ENCODE measurements around the gene PANK2.
"Not testable (repeated sequence)": the region's sequence is repeated elsewhere in the genome, so short reads cannot be mapped to it uniquely, and the experiment has no call there.

PANK2 gene

DNA sequence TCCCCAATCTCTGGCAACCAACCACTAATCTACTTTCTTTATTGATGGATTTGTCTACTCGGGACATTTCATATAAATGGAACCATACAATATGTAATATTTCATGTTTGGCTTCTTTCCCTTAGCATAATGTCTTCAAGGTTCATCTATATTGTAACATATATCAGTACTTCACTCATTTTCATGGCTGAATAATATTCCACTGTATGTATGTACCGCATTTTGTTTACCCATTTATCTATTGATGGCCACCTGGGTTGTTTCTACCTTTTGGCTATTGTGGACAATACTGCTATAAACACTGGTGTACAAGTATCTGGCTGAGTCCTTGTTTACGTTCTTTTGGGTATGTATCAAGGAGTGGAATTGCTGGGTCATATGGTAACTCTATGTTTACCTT, 48.4 kb downstream of the PANK2 start:
- Histone ChIP-seq H3K4me3 (no peak overlapping the region), H3K4me1 (peaks cover 0 to 41% (median 30%) of the 10 kb centered on the region in 4 donors), H3K9me3 (no peaks in the 10 kb centered on the region), H3K36me3 (peaks cover 4 to 28% (median 8%) of the 10 kb centered on the region in 3 donors), H3K27me3 (no peaks in the 10 kb centered on the region), H3K27ac (no peak overlapping the region)
- TF ChIP-seq, protein P1, sequence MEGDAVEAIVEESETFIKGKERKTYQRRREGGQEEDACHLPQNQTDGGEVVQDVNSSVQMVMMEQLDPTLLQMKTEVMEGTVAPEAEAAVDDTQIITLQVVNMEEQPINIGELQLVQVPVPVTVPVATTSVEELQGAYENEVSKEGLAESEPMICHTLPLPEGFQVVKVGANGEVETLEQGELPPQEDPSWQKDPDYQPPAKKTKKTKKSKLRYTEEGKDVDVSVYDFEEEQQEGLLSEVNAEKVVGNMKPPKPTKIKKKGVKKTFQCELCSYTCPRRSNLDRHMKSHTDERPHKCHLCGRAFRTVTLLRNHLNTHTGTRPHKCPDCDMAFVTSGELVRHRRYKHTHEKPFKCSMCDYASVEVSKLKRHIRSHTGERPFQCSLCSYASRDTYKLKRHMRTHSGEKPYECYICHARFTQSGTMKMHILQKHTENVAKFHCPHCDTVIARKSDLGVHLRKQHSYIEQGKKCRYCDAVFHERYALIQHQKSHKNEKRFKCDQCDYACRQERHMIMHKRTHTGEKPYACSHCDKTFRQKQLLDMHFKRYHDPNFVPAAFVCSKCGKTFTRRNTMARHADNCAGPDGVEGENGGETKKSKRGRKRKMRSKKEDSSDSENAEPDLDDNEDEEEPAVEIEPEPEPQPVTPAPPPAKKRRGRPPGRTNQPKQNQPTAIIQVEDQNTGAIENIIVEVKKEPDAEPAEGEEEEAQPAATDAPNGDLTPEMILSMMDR (IDR thresholded peaks at IDR 0.05): no peak
- intact Hi-C loops (cut with DNase I; ENCODE audit: low total_unique reads): no loop called here
- DNase-seq: no peak

DNA sequence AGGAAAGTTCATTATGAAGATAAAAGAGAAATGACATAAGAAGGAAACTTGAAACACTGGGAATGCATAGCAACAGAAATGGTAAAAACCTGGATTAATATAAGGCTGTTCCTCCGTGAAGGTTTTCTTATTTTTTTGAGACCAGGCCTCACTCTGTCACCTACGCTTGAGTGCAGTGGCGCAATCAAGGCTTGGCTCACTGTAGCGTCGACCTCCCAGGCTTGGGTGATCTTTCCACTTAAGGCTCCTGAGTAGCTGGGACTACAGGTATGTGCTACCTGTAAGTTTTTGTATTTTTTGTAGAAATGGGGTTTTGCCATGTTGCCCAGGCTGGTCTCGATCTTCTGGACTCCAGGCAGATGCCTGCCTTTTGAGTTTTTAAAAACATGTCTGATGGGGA, 51.7 kb downstream of the PANK2 start:
- intact Hi-C loops (cut with DNase I; ENCODE audit: low total_unique reads): no loop called here
- no peak for DNase-seq
- no peaks in the 10 kb centered on the region for H3K27me3 ChIP-seq
- H3K36me3 ChIP-seq: peaks cover 4 to 22% (median 18%) of the 10 kb centered on the region in 3 donors
- no peak overlapping the region for H3K27ac ChIP-seq
- TF ChIP-seq, protein P1 (IDR thresholded peaks at IDR 0.05): no peak
- peaks cover 0 to 10% (median 2%) of the 10 kb centered on the region in 4 donors for H3K4me1 ChIP-seq
- no peak overlapping the region for H3K4me3 ChIP-seq
- no peaks in the 10 kb centered on the region for H3K9me3 ChIP-seq

- intact Hi-C loops (cut with DNase I; ENCODE audit: low total_unique reads); H3K9me3 ChIP-seq: not testable (repeated sequence)
These were observed 57.5 kb downstream of the PANK2 start for GRCh38 chr20:3946666-3947065.

GRCh38 chr20:3964719-3965118, 75.5 kb downstream of the PANK2 start:
- no peak overlapping the region for H3K27ac ChIP-seq
- H3K9me3 ChIP-seq: no peaks in the 10 kb centered on the region
- H3K27me3 ChIP-seq: no peaks in the 10 kb centered on the region
- TF ChIP-seq, protein P1 (IDR thresholded peaks at IDR 0.05): no peak
- no peak for DNase-seq
- H3K4me3 ChIP-seq: no peak overlapping the region
- peaks cover 10 to 22% (median 12%) of the 10 kb centered on the region in 3 donors for H3K36me3 ChIP-seq
- intact Hi-C loops (cut with DNase I; ENCODE audit: low total_unique reads): no loop called here
- peaks cover 0 to 6% (median 0%) of the 10 kb centered on the region in 4 donors for H3K4me1 ChIP-seq

More at GRCh38 chr20:3946666-3947065, 57.5 kb downstream of the PANK2 start:
- H3K27ac ChIP-seq, H3K27me3 ChIP-seq, H3K4me3 ChIP-seq, DNase-seq, H3K4me1 ChIP-seq: not testable (repeated sequence)
- H3K36me3 ChIP-seq: peaks cover 4 to 31% (median 11%) of the 10 kb centered on the region in 3 donors

DNA sequence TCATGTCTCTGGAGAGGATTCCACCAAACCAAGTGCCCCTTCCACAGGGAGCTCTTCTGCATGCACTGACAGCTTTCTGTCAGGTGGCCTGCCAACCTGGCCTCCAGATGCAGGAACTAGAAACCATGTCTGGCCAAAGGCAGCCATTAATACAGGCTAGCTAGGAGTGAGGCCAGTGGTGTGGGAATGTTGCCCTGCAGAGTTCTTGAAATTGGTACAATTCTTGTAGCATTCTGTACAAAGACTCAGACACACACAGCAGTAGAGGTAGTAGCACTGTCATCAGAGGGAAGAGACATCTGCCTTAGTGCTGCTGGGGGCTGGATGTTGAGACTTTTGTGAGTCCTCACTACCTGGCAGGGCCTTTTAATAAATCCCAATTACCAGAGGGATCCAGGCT, 77.4 kb downstream of the PANK2 start:
- intact Hi-C loops (cut with DNase I; ENCODE audit: low total_unique reads): no loop called here
- TF ChIP-seq, protein P1 (IDR thresholded peaks at IDR 0.05): no peak
- DNase-seq: no peak

GRCh38 chr20:3970016-3970415, 80.8 kb downstream of the PANK2 start:
- intact Hi-C loops (cut with DNase I; ENCODE audit: low total_unique reads): no loop called here
- Histone ChIP-seq H3K27me3 (no peaks in the 10 kb centered on the region), H3K4me3 (no peak overlapping the region), H3K36me3 (peaks cover 0 to 4% (median 0%) of the 10 kb centered on the region in 3 donors), H3K27ac (no peak overlapping the region), H3K9me3 (no peaks in the 10 kb centered on the region), H3K4me1 (peaks cover 0 to 10% (median 3%) of the 10 kb centered on the region in 4 donors)
- TF ChIP-seq, protein P1 (IDR thresholded peaks at IDR 0.05): no peak
- no peak for DNase-seq

More for the DNA sequence above, 77.4 kb downstream of the PANK2 start:
- H3K4me3 ChIP-seq: no peak overlapping the region
- H3K36me3 ChIP-seq: peaks cover 3 to 12% (median 4%) of the 10 kb centered on the region in 3 donors
- no peaks in the 10 kb centered on the region for H3K9me3 ChIP-seq
- H3K27me3 ChIP-seq: no peaks in the 10 kb centered on the region
- H3K27ac ChIP-seq: no peak overlapping the region
- peaks cover 0 to 7% (median 0%) of the 10 kb centered on the region in 4 donors for H3K4me1 ChIP-seq

Data from tibial artery (tissue), 4 donors.